Calu3 (cell line): Measurements from ENCODE around the gene DOCK11. TPM values are rescaled to one million over a fixed set of nuclear protein-coding genes. Genes with fewer than 3 reads are reported as not detected.

Experiments
- BruUV-seq: library from RNA; stranded (reverse); fragments of 400-500 nt; replicated peaks from 2 replicates; lab custom pipeline; 2021; lab: Mats Ljungman, UMichigan
- CTCF ChIA-PET: fragments of 300-600 bp; sonication (Branson Sonifier 250); formaldehyde crosslinking; loops from one replicate; lab custom pipeline; 2022; ENCODE audit warnings: antibody characterized with exemption; lab: Charles Lee
- DNase-seq: peaks from one replicate; pipeline ENCODE4 v3.0.0; 2022
- H3K27ac Mint-ChIP-seq: one replicate; pipeline ENCODE4 v1.8.0; 2022; ENCODE audit warnings: mixed read lengths; ENCODE audit not compliant: unreplicated experiment
- H3K27me3 Mint-ChIP-seq: one replicate; pipeline ENCODE4 v1.8.0; 2022; ENCODE audit warnings: mixed read lengths; ENCODE audit not compliant: unreplicated experiment
- H3K36me3 Mint-ChIP-seq: one replicate; pipeline ENCODE4 v1.8.0; 2022; ENCODE audit warnings: mild to moderate bottlenecking, moderate library complexity, mixed read lengths; ENCODE audit not compliant: insufficient read depth, unreplicated experiment
- H3K4me1 Mint-ChIP-seq: one replicate; pipeline ENCODE4 v1.8.0; 2022; ENCODE audit warnings: mild to moderate bottlenecking, low read depth, mixed read lengths; ENCODE audit not compliant: unreplicated experiment
- H3K4me3 Mint-ChIP-seq: one replicate; pipeline ENCODE4 v1.8.0; 2022; ENCODE audit warnings: mild to moderate bottlenecking, low read depth, moderate library complexity, mixed read lengths; ENCODE audit not compliant: unreplicated experiment
- H3K9me3 Mint-ChIP-seq: one replicate; pipeline ENCODE4 v1.8.0; 2022; ENCODE audit warnings: low read depth, mixed read lengths; ENCODE audit not compliant: unreplicated experiment
- intact Hi-C: fragments of 100-400 bp; cut with micrococcal nuclease; formaldehyde crosslinking; loops from one replicate; pipeline ENCODE4 v1.10.0; 2022; ENCODE audit not compliant: unreplicated experiment
- total RNA-seq: library from RNA; stranded (reverse); gene quantifications from 2 replicates; pipeline ENCODE4 v1.2.3, GENCODE V29; 2022
- TF ChIP-seq, protein P1 (sequence below): fragments of 200-600 bp; IDR thresholded peaks from one replicate; pipeline ENCODE4 v1.8.0; 2022; ENCODE audit warnings: antibody characterized with exemption; ENCODE audit not compliant: unreplicated experiment

Gene DOCK11
- total RNA-seq, 1 experiment from 2014 or later: 1.9 TPM

DNA sequence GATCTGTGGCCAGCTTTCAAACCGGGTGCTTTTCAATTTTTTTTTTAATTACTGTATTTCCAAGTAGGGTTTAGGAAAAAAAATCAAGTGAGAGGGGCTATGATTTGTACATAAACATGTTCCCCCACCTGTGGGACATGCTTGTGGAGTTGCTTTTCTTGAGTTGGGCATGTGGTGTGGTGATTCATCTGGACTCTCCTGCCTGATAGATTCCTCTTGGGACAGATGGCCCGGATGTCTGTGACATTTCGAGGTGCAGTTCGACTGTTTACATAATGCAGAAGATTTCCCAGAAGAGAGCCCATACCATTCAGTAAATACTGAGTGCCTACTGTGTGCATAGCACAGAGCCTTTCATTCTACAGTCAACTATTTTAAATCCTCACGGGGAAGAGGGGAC, 49.9 kb downstream of the DOCK11 start:
- no peak for DNase-seq
- H3K4me1 Mint-ChIP-seq: no peaks in the 10 kb centered on the region
- H3K27me3 Mint-ChIP-seq: no peaks in the 10 kb centered on the region
- BruUV-seq: no TSS peak
- H3K4me3 Mint-ChIP-seq: no peak overlapping the region
- TF ChIP-seq, protein P1, sequence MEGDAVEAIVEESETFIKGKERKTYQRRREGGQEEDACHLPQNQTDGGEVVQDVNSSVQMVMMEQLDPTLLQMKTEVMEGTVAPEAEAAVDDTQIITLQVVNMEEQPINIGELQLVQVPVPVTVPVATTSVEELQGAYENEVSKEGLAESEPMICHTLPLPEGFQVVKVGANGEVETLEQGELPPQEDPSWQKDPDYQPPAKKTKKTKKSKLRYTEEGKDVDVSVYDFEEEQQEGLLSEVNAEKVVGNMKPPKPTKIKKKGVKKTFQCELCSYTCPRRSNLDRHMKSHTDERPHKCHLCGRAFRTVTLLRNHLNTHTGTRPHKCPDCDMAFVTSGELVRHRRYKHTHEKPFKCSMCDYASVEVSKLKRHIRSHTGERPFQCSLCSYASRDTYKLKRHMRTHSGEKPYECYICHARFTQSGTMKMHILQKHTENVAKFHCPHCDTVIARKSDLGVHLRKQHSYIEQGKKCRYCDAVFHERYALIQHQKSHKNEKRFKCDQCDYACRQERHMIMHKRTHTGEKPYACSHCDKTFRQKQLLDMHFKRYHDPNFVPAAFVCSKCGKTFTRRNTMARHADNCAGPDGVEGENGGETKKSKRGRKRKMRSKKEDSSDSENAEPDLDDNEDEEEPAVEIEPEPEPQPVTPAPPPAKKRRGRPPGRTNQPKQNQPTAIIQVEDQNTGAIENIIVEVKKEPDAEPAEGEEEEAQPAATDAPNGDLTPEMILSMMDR: no peak
- CTCF ChIA-PET: interaction anchor here (0.6 kb wide), 1 partner anchor 291 kb away, joined by 3 read pairs; no protein-coding TSS in a partner anchor
- H3K36me3 Mint-ChIP-seq: no peaks in the 10 kb centered on the region
- H3K9me3 Mint-ChIP-seq: no peaks in the 10 kb centered on the region
- intact Hi-C loops: no loop called here
- H3K27ac Mint-ChIP-seq: no peak overlapping the region

DNA sequence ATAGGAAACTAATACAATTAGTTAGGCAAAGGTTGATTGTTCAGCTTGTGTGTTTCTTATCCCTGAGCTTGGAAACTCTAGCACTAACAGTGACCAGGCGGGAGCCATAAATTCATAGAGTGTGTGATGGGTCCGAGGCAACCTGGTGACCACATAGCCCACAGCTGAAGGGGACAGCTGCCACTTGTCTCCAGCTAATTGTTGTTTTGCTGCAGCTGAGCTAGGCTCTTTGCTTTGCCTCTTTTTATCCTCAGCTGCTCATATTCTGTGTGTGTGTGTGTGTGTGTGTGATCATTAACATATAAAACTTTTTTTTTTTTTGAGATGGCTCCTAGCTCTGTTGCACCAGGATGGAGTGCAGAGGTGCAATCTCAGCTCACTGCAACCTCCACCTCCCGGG, 53.2 kb downstream of the DOCK11 start:
- intact Hi-C loops: no loop called here
- no peak overlapping the region for H3K27ac Mint-ChIP-seq
- no peaks in the 10 kb centered on the region for H3K9me3 Mint-ChIP-seq
- BruUV-seq: no TSS peak
- CTCF ChIA-PET: no interaction called here
- H3K36me3 Mint-ChIP-seq: no peaks in the 10 kb centered on the region
- H3K27me3 Mint-ChIP-seq: no peaks in the 10 kb centered on the region
- H3K4me1 Mint-ChIP-seq: no peaks in the 10 kb centered on the region
- H3K4me3 Mint-ChIP-seq: no peak overlapping the region
- DNase-seq: no peak
- TF ChIP-seq, protein P1: no peak

DNA sequence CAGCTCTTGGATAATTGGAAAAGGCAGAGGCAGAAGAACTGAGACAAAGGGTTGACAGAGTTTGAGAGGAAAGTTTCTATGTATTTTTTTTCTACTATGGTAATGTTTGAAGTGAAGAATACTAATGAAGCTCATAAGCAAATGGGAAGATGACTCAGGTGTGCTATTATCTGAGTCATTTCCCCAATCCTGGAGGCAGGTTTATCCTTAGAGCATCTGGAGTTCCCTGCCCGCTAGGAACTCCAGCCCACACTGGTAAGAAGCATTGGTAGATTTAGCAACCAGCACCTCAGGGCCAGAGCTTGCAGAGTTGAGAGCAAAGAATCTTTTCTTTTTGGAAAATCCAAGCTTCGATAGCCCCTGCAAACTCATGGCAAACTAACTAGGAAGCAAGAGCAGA, 55.2 kb downstream of the DOCK11 start:
- CTCF ChIA-PET: interaction anchor here (0.7 kb wide), 1 partner anchor 52 kb away, joined by 3 read pairs; no protein-coding TSS in a partner anchor
- no TSS peak for BruUV-seq

DNA sequence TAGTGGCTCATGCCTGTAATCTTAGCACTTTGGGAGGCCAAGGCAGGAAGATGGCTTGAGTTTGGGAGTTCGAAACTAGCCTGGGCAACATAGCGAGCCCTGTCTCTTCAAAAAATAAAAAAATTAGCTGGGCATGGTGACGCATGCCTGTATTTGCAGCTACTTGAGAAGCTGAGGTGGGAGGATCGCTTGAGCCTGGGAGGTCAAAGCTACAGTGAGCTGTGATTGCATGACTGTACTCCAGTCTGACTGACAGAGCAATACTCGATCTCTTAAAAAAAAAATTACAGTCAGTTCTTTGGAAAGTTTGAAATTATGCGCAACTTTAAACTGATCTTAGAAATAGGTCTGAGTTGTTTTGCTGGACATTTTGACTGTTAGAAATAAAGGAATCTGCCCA, 55.8 kb downstream of the DOCK11 start:
- intact Hi-C loops: no loop called here
- H3K4me1 Mint-ChIP-seq: no peaks in the 10 kb centered on the region

More for the DNA sequence above, 55.2 kb downstream of the DOCK11 start:
- H3K27ac Mint-ChIP-seq: no peak overlapping the region
- no peaks in the 10 kb centered on the region for H3K27me3 Mint-ChIP-seq
- DNase-seq: no peak
- TF ChIP-seq, protein P1: no peak
- no peaks in the 10 kb centered on the region for H3K9me3 Mint-ChIP-seq
- intact Hi-C loops: no loop called here
- H3K4me3 Mint-ChIP-seq: no peak overlapping the region
- no peaks in the 10 kb centered on the region for H3K36me3 Mint-ChIP-seq
- H3K4me1 Mint-ChIP-seq: no peaks in the 10 kb centered on the region

More for the DNA sequence above, 55.8 kb downstream of the DOCK11 start:
- no TSS peak for BruUV-seq
- CTCF ChIA-PET: interaction anchor here (0.7 kb wide), 1 partner anchor 51 kb away, joined by 3 read pairs; no protein-coding TSS in a partner anchor
- no peak for DNase-seq
- Mint-ChIP-seq H3K4me3 (no peak overlapping the region), H3K27me3 (no peaks in the 10 kb centered on the region), H3K27ac (no peak overlapping the region), H3K36me3 (no peaks in the 10 kb centered on the region), H3K9me3 (no peaks in the 10 kb centered on the region)
- TF ChIP-seq, protein P1: no peak
